Measurements from ENCODE around the gene CNGA3.
A peak's percentile ranks its signal among the peaks of the same experiment; 100 is the strongest.

The CNGA3 gene

DNA sequence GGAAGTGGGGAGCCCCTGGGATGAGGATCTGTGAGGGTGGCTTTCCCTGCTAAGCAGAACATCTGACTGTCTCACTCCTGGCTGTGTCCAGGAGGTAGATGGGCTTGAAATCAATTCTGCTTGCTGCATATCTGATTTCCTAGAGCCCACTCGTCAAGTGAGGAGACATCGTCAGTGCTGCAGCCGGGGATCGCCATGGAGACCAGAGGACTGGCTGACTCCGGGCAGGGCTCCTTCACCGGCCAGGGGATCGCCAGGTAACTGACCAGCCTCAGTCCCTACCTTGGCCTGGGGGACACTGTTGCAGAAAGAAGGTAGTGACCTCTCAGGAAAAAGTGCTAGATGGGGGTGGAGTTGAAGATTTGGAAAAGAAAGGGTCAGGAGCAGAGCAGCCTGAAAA lies 31.3 kb downstream of the CNGA3 start:
- no peak for DNase-seq (ENCODE audit: low spot score)

DNA sequence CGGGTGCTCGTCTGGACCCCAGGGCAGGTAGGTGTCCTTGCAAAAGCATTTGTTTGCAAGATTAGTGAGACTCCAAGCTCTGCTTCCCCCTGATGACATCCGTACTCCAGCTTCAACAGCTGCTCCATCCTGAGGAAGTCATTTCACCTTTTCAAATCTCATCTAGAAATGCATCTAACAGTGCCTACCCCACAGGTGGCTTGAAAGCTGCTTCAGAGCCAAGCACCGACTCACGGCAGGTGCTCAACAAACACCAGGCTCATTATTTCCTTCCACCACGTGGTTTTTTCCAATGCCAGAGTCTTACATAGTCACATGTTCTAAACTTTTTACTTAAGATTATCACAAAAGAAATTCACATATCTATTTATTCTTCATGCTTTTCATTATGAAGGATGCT lies 31.9 kb downstream of the CNGA3 start:
- no peak for DNase-seq (ENCODE audit: low spot score)

DNA sequence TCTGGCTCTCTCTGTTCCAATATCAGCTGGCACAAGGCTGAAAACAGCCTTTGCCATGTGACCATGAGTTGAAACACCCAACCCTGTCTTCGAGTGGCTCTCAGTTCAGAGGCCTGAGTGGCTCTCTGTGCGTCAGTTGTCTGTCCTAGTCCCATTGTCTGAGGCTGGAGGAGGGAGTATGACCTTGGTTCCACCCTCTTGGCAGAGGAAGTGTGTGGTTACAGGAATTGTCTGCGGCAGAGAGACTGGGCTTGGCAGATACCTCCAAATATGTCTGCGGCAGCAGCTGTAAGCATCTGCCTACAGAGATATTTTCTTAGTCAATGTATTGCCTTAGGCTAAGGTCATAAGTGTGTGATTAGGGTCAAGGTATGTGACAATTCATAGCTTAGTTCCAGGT lies 32.6 kb downstream of the CNGA3 start:
- no peak for DNase-seq (ENCODE audit: low spot score)

DNA sequence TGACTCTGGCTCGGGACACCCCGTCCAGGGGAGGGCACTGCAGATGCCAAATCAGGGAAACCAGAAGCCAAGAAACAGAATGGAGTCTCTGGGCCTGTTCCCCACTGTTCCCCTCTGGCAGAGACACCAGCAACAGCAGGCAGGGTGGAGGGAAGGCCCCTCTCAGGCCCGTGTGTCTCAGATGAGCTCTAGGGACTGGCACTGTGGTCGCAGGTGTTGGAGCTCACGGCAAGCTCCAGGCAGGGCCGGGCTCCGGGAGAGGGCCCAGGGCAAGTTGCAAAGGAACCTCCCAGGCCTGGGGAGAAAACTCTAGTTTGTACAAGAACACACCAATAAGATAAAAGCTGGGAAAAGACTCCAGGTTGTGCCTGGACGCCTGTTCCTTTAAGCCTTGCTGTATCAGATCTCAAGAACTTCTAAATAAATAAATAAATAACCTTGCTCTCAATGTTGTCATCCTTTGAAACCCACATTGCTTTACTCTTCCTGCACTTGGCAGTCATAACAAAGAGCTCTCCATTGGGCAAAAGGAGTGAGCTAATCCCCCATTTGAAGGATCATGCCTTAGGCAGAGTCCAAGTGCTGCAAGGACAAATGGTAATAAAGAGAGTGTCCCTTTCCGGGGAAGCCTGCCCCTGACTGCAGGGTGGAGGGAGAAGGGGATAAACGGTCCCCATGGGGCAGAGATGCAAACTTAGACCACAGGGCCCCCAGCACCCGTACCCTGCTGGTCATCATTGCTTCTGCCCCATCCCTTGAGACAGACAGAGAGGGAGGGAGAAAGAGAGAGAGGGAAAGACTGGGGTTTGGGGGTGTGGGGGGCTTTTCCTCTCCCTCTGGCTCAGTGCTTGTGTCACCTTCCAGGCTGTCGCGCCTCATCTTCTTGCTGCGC lies 33.3 kb downstream of the CNGA3 start:
- no peak for DNase-seq (ENCODE audit: low spot score)

DNA sequence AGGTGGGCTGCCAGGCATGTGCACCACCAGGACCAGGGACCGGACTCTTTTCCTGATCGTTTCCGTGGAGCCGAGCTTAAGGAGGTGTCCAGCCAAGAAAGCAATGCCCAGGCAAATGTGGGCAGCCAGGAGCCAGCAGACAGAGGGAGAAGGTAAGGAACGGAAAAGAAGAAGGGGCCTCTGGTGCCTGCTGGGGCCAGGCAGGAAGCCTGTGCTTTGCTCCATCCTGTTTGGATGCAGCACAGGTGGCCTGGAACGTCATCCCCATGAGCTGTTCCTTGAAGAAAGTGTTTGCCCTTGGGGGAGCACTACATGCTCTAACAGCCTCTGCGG lies 33.9 kb downstream of the CNGA3 start:
- DNase-seq (ENCODE audit: low spot score): no peak

DNA sequence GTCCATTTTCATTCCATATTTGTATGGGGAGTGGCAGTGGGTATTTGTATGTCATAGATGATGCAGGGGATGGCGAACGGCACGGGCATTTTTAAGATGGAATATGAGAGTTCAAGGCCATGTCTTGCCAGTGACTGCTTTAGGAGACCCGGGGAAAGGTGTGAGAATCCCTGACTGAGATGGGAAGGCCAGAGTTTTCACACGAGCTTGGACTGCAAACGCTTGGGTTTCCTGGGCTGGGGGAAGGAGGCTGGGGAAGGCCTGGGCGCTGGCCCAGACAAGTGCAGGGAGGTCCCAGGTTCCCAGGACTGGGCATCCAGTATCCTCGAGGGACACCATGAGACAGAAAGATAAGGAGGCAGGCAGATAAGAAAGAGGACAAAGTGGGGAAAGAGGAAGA lies 35.2 kb downstream of the CNGA3 start:
- DNase-seq (ENCODE audit: low spot score): no peak

DNA sequence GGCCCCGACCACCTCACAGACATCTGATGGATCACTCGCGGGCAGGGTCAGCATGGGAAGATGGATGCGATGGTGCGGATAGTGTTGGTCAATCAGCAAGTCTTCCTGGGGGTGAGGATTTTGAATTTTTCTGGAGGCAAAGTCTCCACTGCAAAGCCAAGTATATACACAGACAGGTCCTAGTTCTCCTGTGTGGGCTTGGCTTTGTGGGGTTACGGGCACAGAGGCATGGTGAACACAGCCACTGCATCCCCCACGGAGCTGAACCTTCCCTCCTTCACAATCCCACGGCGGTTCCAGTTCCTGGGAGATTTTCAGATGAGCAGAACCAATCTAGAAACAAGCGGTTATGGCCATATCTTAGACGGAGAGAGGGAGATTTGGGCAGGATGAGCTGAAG lies 35.8 kb downstream of the CNGA3 start:
- no peak for DNase-seq (ENCODE audit: low spot score)

DNA sequence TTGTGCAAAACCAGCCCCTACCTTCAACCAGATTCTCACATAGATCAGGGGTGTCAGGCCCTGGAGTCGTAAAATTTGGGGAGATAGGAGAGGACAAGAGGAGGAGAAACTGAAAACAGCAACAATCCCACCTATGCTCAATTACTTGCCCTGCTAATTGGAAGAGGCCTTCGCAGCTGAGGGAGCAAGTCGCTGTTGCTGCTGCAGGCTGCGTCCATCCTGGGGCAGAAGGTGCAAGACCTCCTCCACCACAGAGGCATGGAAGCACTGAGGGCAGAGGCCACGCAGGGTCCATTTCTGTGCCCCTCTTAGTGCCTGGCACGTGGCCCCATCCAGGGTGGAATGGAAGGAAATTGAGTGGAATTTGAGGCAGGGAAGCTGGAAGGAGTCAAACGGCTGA lies 36.5 kb downstream of the CNGA3 start:
- DNase-seq (ENCODE audit: low spot score): no peak

DNA sequence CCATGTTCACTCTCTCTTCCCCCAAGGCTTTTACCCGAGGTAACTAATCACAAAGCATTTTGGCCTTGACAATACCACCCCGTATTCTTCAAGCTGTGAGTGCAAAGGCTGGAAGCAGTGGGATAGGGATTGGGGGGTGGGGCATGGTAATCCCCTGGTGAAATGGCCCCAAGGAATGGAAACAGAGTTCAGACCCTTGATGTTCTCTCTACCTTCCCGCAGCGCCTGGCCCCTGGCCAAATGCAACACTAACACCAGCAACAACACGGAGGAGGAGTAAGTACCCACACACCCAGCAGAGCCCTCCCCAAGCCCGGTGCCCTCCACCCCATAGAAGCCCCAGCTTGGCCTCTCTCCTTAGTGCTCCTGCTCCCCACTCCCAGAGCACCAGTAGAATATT lies 36.9 kb downstream of the CNGA3 start:
- no peak for DNase-seq (ENCODE audit: low spot score)

DNA sequence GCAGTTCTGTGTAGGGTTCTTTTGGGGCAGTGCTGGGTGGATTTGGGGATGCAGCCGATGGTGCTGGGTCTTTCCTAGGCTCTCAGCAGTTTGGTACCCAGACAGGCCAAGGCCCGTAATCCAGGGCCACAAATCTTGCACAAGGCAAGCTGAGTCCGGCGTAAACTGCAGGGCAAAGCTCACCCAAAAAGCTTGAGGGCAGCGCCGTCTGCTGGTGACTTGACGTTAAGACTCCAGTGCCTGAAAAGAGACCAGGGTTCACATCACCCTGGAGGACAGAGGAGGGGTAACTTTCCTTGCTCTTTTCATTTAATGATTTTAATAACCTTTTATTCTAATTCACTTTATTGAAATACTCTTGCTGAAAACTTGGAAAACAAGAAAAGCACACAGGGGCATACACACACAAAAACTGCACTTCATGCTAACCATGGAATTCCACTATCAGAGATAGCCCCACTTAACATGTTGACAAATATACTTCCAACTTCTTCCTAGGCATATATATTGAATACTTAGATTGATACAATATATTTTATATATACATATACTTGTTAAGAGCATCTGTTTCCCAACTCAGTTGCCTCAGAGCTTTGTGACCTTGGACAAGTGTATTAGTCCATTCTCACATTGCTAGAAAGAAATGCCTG lies 38.9 kb downstream of the CNGA3 start:
- peak; percentile 53 for DNase-seq (ENCODE audit: low spot score)

DNA sequence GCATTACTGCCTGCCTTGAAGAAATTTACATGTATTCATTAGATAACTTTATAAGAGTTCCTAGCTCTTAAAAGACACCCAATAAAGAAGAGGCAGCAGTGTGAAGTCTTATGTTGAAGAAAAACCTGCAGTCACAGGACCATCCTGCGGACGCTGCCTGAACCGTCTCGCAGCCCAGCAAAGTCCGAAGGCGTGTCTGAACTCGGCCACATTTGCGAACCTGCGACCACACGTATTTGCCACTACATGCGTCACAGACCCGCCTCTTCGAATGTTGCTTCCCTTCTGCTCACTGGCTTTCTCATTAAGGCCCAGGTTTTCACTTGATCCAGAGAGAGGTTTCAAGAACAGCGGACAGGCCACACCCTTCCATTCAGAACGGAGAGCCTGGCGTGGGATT lies 41.2 kb downstream of the CNGA3 start:
- no peak for DNase-seq (ENCODE audit: low spot score)

DNA sequence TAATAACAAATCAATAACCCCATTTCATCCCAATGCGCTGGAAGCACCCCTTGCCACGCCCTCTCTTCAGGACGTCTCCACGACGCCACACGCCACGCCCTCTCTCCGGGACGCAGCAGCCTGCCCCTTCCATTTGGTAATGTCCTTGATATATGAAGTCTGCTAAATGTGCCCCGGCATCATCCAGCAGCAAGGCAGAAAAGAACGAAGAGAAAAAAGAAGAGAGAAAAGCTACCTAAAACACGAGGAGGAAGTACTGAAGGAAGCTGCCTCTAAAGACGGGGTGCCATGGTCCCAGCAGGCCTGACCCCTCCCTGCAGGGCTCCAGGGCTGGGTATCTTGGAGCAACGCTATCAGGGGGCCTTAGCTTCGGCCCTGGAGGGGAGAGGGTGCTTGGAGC lies 41.8 kb downstream of the CNGA3 start:
- no peak for DNase-seq (ENCODE audit: low spot score)

DNA sequence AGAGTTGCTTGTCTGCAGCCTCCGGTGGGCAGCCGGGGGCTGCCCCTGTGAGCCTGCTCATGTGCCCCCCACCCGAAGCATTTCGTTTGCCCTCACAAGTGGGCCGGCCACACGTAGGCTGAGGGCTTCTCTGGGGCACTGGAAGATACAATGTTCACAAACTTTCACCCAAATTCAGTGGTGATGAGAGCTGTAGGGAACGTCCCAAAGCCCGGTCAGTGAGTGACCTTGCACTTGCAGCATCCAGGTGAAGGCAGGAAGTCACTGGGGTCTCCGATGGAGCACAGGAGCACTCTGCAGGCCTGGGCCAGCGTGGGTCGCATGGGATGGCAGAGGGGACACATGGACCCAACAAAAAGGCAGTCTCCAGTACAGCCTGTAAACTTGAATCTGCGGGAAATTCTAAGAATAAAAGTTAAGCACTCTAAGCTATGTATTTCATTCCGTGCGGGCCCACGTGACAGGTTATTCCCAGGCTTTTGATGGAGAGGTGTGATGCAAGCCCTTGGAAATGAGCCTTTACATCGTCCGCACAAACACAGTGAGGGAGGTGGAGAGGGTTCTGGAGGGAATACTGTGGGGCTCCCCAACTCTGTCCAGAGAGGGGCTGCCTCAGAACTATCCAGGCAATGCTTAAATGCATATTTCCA lies 42.5 kb downstream of the CNGA3 start:
- DNase-seq (ENCODE audit: low spot score): no peak

DNA sequence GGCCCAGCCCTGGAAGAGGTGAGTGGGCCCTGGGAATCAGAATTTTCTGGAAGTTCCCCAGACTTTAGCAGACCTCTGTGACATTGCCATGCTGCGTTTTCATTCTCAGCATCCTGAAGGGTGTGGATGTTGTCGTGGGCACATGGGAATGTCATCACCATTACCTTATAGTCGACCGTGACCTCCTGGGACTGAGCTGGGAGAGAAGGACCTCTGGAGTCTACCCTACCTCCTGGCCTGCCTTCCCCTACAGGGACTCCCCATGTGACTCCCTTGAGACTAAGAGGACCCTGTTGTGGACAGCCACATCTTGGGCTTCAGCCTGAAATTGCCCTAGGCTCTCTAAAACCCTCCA lies 43.0 kb downstream of the CNGA3 start:
- no peak for DNase-seq (ENCODE audit: low spot score)

DNA sequence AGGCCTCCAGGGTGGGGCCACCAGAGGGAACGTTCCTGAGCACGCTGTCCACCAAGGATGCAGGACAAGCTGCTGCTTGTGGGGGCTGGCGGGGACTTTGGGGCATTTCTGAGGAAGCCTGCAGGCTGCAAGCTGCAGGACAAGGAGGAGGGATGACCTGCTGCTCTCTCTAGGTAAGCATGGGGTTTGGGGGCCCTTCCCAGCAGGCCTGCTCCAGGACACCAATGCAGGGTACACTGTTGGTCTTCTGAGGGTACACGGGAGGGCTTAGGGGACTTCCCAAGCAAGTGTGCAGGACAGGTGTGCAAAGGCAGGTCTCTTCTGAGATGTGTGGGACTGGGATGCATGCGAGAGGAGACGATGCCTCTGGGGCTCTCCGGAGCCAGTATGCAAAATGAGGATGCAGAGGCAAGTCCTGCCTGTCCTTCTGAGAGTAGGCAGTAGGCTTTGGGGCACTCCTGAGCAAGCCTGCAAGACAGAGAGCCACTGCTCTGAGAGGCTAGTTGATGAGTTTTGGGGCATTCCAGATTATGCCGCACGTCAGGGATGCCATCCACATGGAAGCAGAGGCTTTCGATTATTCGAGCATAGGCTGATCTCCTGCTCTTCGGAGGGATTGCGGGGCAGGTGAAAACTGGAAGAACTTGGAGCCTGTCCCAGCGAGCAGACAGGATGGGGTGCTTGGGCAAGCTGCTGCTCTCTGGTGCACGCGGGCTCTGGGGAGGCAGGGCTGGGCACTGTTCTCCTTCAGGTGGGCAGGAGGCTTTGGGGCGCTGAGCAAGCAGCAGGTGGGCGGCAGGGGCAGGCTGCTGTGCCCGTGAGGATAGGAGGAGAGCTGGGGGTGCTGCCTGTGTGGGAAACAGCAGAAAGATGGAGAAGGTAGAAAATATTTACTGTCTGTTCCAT lies 44.6 kb downstream of the CNGA3 start:
- no peak for DNase-seq (ENCODE audit: low spot score)

DNA sequence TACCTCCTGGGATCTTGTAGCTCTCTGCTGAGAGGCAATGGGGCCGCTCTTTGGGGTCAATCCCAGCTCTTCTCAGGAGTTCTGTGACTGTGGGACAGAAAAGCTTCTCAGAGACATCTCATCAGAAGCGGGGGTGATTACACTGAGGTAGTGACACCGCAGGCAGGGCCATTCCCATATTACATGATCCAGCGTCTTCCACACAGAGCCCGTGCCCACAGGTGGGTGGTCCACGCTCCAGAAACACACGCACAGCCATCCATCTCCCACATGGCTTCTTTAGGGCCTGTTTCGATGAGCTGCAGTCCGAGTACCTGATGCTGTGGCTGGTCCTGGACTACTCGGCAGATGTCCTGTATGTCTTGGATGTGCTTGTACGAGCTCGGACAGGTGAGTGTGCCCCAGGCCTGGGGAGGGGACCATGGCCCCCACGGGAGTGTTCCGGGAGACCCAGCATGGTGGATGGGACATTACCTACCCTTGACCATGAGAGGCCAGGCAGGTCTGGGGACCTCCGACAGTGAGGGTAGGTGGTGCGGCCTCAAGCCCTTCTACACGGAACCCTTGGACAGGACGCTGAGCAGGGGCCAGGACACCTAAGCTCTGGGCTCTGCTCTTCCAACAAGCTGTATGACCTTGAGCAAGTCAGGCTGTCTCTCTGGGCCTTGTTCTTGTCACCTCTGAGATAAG lies 45.5 kb downstream of the CNGA3 start:
- no peak for DNase-seq (ENCODE audit: low spot score)

DNA sequence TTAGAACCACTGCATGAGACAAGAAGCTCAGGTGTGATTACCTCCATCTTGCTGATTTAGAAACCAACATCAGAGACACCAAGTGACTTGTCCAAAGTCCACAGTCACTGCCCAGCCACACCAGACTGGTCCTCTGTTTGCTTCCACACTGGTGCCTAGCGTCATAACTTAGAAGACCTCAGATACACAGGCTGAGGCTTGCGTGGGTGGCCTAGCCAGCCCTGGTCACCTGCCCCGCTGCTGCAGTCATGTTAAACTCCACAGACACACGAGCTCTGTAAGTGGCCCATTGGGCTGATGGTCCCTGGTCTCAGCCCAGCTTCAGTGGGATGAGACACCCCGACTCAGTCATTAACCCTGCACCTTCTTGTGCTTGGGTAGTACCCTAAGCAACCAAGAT lies 47.1 kb downstream of the CNGA3 start:
- DNase-seq (ENCODE audit: low spot score): no peak

DNA sequence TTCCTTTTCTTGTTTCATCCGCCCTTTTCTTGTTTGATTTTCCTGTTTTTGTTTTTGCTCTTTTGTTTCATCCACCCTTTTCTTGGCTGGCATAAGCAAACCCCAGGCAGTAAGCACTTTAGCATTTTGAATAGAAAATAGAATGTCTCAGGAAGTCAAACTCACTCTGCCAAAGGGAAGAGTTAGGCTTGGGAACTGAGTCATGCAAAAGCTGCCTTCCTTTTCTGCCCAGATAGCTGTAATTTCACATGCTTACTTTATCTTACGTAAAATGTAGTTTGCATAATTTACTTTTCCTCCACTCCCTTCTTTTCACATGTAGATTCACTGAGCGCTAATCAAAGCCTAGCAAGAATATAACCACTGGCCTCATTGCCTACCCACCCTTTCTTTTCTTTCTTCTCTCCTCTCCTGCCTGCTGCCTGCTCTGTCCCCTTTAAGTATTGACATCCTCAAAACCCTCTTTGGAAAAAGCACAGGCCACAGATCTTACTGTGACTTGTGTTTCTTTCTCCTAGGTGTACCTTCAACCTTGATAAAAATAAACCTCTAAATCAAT lies 48.4 kb downstream of the CNGA3 start:
- DNase-seq (ENCODE audit: low spot score): no peak

DNA sequence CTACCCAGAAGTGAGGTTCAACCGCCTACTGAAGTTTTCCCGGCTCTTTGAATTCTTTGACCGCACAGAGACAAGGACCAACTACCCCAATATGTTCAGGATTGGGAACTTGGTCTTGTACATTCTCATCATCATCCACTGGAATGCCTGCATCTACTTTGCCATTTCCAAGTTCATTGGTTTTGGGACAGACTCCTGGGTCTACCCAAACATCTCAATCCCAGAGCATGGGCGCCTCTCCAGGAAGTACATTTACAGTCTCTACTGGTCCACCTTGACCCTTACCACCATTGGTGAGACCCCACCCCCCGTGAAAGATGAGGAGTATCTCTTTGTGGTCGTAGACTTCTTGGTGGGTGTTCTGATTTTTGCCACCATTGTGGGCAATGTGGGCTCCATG lies 49.7 kb downstream of the CNGA3 start:
- no peak for DNase-seq (ENCODE audit: low spot score)

DNA sequence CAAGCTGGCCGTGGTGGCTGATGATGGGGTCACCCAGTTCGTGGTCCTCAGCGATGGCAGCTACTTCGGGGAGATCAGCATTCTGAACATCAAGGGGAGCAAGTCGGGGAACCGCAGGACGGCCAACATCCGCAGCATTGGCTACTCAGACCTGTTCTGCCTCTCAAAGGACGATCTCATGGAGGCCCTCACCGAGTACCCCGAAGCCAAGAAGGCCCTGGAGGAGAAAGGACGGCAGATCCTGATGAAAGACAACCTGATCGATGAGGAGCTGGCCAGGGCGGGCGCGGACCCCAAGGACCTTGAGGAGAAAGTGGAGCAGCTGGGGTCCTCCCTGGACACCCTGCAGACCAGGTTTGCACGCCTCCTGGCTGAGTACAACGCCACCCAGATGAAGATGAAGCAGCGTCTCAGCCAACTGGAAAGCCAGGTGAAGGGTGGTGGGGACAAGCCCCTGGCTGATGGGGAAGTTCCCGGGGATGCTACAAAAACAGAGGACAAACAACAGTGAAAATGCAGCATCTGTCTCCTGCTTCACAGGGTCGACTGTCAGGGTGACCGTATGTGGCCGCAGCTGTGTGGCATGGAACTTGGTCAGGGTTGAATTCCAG lies 50.6 kb downstream of the CNGA3 start:
- no peak for DNase-seq (ENCODE audit: low spot score)

DNA sequence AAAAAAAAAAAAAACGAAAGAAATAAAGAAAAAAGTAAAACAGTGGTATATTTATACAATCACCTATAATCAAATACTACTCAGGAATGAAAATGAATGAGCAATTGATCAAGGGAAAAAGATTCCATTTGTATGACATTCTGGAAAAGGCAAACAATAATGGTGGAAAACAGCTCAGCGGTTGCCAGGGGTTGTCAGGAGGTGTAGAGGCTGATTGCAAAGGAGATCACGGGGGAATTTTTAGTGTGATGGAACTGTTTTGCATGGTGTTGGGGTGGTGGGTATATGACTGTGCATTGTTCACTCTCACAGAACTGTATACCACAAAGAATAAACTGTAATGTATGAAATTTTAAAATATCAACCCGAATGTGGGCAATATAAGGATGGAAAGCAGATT lies 52.9 kb downstream of the CNGA3 start:
- no peak for DNase-seq (ENCODE audit: low spot score)

All from CD4-positive, alpha-beta T cell treated with Interleukin-6 at 100 ng/mL for 8 hours (primary cell).